ENCODE measurements around the gene PUM1.

Gene PUM1

DNA sequence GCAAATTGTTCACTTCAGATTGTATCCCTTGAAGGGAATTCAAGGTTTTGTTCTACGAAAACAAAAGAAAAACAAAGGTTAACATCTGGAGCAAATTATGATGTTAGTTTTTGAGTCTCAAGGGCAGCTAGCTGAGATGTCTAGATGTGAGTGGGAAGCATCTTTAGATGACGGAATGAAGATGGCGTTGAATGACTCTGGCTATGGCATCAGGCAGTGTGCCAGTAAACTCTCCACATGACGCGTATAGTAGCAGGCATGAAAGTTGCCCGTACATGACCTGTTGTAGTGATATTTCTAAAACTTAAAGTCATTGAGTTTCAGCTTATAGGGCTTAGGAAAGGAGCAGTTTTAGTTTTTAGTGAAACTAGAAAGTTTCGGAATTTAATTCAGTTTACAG is 144.7 kb downstream of the PUM1 start:
- no peak for DNase-seq

DNA sequence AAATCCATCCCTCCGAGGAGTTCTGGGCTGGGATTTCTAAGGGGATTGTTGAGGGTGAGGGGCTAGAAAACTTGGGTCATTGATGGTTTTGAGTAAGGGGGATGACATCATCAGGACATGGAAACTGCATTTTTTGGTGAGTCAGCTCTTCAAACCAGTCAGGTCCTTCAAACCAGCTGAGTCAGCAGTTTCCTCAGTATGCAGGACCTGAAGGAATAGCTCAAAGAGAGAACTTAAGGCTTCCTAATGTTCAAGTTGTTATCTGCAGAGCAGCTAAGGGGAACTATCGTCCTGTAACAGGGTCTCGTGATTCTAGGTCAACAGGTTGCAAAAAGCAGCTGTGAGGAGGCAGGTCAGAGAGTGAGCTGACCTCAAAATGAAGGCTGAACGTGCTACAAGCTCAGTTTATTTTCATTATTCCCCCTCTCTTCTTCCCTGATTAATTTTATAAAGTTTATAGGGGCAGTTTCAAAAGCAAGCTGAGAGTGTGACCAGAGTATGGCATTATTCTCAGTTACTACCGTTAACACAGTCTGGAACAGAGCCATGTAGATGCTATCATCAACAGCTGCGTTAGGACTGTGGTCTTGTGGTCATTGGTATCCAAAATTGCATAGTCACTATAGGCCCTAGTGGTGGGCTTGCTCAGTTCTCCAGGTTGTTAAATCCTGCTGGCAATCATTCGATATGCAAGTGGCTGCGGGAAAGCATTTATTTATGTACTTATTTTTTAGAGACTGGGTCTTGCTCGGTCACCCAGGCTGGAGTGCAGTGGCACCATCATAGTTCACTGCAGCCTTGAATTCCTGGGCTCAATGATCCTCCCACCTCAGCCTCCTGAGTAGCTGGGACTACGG is 146.3 kb downstream of the PUM1 start:
- peak in 1 of 2 donors; percentile 30 for DNase-seq

DNA sequence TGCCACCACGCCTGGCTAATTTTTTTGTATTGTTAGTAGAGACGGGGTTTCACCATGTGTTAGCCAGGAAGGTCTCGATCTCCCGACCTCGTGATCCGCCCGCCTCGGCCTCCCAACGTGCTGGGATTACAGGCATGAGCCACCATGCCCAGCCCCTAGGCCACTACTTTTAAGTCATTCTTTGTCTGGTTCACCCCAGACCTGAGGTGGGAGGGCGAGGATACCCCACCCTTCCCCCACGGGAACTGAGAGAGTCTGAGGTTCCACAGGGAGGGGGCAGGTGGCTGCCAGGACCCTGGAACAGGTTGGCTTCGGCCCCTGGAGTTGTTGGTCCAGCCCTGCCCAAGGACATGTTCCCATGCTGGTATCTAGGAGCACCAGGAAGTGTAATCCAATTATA is 149.2 kb downstream of the PUM1 start:
- peak in 1 of 2 donors; percentile 6 for DNase-seq

DNA sequence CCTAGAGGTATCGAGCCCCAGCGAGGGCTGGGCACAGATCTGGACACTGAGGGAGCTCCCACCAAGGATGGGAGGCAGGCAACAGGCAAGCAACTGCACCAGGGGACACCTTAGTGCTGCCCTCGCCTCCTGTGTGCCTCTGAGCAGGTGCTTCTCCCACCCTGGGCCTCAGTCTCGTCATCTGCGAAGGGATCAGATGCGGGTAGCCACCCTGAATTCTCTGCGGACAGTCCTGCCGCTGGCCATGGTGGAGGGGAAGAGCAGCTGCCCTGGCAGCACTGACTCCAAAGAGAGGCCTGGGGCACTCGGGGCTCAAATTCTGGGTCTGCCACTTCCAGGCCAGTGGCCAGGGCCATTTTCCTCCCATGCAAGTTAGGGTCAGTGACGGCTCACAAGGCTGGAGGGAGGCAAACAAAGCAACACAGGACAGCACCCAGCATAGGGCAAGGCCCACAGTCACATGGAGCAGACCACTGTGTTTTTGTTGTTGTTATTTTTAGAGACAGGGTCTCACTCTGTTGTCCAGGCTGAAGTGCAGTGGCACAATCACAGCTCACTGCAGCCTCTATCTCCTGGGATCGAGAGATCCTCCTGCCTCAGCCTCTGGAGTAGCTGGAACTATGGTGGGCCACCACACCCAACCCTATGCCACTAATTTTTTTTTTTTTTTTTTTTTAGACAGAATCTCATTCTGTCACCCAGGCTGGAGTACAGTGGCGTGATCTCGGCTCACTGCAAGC is 149.9 kb downstream of the PUM1 start:
- DNase-seq = peak in 1 of 2 donors; percentile 10

DNA sequence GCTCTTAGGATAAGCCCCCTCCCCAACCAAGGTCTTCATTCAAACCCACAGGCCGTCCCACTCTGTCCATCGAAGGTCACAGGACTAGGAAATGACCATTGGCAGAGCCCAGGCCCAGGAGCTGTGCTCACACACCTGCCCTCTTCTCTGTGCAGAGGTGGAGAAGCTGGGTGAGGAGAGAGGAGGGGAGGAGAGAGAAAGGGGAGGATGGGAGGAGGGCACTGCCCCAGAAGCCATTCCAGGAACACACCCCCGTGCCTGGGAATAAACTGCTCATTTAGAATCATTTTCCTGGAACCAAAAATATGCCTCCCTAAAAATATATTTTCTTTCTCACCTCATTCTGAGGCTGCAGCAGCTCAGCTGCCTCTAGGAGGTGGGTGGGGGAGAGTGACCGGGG is 150.6 kb downstream of the PUM1 start:
- DNase-seq = no peak

DNA sequence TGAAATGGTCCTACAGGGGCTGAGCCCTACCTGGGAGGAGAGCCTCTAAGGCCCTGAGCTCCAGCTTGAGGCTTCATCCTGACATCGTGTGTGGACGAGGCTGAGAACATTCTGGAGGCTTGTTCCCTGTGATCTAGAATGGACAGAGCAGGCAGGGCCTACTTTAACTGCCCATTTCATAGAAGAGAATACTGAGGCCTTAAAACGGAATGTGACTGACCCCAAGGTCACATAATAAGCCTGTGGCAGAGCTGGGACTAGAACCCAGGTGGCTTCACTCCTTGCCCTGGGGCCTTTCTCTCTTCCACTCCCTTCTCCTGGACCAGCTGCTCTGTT is 151.0 kb downstream of the PUM1 start:
- DNase-seq = no peak

DNA sequence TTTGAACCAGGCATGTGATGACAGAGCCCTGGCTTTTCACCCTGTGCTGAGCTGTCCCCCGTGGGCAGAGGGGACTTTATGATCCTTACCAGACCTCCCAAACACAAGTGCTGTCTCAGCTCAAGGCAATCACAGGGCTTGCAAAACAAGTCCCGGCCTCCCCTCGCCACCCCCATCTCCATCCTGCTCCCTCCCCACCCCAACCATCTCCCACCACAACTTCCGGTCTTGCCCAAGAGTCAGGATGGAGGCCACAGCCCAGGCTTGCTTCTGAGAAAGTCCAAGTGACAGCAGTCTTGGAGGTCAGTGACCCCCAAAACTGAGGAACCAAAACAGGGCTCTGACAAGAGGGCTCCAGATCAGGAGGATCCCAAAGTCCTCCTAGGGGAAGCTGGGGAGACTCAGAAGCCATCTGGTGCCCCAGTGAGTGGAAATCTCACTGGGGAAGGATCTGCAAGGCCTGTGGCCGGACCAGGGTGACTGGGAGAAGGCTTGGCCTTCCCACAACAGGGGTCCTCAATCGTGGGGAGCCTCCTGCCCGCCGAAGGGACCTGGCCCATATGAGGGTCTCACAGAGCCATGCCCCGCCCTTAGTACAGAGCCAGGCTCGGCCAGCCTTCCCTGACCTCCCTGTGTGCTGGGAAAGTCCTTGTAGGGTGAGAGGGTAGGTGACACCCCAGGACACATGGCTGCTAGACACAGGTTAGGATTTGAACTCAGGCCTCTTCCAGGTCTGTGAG is 152.4 kb downstream of the PUM1 start:
- DNase-seq = peak in 1 of 2 donors; percentile 47

DNA sequence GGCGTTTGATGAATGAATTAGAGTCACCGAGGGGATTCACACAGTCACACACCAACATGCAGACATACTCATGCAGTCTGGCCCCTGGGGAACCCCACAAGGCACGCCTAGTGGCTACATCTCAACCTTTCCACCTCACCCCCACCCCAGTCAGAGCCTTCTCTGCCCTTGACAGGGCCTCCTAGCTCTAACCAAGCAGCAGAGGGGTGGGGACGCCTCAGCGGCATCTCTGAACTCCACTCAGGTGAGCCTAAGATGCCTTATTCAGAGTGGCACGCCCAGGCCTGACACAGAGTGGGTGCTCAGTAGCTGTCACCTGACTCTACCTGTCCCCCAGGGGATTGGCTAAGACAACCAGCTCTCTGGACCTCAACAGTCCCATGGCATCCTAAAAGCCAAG is 153.3 kb downstream of the PUM1 start:
- no peak for DNase-seq

DNA sequence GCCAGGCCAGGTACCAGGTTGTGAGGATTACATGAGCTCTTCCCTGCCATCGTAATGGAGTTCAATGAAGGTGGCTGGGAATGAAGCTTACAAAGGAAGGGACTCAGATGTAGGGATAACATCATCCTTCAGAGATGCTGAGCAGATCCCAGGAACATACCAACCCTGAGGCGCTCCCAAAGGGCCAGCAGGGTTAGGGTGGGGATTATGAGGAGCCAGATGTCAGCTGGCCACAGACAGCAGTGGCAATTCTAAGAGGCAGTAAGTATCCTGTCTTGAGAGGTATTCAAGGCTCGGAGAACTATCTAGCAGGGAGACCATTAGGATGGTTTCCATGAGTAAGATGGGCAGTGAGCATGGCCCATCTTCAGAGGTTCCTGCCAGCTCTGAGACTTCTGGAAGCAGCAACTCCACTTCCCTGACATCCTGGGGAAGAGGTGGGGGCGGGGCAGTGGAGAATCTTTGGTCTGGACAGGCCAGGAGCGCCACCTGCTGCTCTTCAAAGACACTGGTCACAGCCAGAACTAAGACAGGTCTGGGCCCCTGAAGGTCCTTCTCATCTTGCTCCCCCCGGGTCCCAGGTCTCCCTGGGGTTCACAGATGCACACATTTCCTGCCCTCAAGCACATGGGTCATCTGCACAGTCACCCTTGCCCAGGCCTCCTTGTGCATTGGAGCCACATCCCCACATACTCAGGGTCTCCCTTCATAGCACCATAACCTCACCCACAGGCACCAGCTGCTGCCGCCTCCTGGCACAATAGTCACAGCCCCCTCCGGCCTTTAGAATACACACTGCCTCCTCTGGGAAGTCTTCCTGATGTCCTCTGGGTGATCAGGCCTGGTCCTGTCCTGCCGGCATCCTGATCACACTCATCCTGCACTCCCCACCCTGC is 154.2 kb downstream of the PUM1 start:
- DNase-seq = peak; percentile 51 to 58

DNA sequence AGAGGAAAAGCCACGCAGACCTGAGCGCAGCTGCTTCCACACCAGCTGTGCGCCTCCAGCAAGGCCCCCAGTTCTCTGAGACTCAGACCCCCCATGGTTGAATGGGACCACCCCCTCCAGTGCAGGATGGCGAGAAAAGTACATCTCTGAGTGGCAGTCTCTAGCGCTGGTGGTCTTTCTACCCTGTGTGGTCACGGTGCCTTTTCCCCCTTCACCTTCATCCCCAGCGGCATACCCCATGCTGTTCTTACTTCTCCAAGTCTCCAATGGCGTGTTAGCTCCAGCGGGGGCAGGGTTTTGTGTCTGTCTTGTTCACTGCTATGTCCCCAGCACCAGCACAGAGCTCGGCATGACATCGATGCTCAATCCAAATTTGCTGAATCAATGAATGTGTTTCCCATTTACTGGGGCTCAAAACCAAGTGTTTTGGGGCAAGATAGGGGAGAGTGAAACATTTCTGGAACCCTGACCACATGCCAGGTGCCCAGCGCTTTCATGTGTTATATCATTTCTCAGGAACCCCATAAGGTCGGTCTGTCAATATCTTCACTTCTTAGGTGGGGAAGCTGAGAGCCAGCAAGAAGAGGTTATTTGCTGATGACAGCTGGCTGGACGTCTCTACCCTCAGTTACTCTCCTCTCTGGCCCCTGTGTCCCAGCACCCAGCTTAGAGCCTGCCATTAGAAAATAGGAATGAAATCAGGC is 156.0 kb downstream of the PUM1 start:
- DNase-seq = no peak

DNA sequence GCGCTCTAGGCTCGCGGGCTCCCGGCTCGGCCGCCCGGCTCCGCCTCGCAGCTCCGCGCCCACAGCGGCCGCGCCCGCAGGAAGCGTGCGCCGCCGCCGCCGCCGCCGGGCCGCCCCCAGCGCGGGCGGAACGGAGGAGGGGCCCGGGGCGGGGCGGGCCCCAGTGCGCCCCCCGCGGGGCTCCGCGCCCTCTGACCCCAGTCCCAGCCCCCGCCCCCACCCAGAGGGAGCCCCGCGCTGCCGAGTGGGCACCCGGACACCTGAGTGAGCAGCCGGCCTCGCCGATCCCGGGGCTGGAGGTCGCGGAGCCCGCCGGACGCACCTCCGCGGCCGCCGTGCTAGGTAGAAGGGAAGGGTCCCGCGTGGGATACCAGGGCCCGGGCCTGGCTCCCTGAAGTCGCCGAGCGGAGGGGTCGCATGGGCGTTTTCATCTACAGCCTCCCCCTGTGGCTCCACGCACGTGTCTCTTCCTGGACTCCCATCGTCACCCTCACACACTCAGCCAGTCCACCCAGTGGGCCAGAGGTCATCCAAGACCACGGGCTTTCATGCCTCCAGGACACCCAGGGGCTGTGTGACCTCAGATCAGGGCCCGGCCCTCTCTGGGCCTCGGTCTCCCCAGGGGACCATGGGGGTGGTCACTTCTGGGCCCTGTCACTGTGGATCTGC is 156.7 kb downstream of the PUM1 start, which contains the start of gene SDC3:
SDC3 (minus strand) TSS at position 63 of the 669 bp plus-strand sequence. CDS start 172 bp downstream, outside the sequence.
- DNase-seq = no peak

DNA sequence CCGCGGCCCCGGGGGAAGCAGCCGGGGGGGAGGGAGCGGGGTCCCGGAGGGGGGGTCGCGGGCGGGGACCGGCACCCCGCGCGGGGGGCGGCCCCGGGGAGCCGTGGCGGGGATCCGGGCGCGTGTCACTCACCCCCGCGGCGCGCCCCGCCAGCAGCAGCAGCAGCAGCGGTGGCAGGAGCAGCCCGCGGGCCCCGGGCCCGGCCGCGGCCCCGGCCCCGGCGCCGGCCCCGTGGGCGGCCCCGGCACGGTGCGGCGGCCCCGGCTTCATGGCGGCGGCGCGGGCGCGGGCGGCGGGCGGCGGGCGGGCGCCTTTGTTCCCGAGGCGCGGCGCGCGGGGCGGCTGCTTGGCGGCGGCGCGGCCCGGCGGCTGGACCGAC is 157.2 kb downstream of the PUM1 start:
- DNase-seq = no peak

DNA sequence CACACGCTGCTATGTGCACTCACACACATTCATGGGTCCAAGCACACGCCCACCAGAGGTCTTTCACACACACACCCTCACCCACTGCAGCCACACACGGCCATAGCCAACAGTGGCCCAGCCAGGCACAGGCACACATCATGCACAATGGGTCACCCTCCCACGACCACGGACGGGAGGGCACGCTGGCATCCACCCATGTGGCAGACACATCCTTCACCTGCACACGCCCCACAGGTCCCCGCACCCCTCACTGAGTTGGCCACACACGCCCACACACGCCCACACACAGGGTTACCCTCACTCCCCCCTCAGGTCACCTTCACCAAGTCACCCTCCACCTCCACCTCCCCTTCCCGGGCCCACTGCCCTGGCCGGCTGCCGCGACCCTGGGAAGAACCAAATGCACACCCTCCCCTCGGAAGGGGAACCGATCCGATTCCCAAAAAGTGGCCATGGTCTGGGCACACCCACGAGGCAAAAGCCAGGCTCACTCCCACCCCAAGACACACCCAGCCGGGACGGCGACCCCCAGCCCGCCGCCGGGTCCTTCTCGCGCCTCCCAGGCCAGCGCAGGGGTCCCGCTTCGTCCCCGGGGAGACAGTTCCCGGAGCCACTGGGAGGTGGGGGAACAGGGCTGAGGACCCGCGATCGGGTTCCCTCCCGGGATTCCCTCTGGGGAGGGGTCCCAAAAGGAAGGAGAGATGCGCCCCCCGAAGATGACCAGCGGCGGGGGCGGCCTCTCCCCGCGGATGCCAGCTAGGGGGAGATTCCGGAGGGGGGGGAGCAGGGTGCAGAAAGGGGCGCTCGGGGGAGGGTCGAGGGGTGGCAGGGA is 157.8 kb downstream of the PUM1 start:
- no peak for DNase-seq

DNA sequence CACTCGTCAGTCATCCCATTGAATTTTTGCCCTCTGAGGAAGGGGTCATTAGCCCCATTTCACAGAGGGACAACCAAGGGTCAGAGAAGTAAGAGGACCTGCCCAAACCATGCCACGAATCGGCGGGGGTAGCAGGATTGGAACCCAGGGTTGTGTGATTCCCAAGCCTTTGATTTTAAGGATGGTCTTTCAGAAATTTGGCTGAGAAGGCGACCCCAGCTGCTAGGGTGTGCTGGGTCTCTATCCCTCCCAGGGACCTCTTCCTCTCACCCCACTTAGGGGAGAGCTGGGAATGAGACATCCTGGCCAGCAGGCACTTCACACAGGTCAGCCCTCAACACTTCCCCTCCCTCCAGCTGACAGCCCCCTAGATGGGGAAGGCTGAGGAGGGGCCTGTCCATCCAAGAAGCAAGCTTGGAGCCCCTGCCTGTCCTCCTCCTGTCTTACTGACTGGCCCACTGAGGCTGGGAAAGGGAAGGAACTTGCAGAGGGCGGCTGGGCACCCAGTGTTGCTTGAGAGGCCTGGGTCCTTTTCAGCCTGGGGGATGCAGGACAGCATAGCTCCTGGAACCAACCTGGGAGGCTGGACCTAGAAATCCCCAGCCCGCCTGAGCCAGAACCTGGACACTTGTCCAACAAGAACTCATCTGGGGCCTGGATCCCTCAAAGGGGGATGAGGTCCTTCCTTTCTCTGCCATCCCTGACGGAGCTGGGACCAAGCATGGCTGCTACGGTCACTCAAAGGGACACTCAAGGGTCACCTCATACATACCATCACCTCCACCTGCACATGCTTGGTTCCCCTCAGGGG is 158.7 kb downstream of the PUM1 start:
- no peak for DNase-seq

DNA sequence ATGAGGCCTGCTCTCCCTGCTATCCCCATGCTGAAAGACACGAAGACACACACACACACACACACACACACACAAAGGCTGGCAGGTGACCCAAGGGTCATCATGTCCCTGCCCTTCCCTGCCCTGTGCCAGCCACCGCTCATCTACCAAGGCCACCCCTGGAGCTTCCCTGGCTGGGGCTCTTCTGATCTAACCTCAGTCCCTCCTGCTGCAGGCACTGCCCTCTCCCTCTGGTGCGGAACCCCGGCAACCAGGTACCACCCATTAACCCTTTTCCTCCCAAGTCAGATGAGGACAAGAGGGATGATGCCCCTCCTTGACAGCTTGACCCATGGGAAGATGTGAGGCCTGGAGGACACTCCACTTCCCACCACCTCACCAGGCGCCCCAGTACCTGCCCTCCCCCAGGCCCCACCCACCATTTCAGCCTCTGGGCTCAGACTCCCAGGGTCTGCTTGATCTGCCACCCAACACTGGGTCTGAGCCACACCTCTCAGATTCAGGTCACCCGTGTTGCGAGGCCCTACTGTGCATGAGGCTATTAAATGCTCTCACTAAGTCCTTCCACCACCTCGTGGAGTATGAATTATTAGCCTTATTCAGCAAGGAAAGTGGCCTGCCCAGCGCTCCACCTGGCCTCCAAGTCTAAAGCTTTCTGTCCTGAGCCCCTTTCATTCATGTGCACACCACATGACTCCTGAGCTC is 159.4 kb downstream of the PUM1 start:
- DNase-seq = no peak

DNA sequence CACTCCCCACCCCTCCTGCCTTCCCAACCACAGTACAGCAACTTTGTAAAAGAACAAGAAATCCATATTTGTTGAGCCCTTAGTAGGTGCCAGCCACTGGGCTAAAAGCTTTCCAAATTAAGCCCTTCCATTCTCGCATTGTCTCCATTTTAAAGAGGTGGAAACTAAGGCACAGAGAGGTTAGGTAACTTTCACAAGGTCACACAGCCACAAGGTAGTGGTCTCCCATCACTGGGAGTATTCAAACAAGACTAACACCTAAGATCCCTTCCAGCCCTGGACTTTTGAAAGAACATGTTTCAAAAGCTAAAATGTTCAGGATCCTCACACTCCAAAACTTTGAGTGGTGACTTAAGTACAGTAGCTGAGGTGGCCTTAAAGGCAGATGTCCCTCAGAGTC is 160.1 kb downstream of the PUM1 start:
- DNase-seq = no peak

DNA sequence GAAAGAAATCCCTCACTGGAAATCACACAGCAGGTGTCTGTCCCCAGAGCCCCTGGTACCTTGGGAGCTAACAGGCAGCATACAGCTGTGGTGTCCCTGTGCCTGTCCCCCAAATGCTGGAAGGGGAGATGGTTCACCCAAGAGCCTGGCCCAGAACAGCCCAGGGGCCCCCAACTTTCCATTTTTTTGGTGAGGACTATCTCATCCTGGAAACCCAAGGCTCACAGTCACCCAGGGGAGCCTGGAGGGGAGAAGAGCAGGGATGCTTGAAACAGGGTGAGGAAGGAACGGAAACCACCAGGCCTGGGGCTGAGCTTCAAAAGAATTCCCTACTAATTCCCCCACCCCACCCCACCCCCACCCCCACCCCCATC is 160.6 kb downstream of the PUM1 start:
- DNase-seq = no peak

DNA sequence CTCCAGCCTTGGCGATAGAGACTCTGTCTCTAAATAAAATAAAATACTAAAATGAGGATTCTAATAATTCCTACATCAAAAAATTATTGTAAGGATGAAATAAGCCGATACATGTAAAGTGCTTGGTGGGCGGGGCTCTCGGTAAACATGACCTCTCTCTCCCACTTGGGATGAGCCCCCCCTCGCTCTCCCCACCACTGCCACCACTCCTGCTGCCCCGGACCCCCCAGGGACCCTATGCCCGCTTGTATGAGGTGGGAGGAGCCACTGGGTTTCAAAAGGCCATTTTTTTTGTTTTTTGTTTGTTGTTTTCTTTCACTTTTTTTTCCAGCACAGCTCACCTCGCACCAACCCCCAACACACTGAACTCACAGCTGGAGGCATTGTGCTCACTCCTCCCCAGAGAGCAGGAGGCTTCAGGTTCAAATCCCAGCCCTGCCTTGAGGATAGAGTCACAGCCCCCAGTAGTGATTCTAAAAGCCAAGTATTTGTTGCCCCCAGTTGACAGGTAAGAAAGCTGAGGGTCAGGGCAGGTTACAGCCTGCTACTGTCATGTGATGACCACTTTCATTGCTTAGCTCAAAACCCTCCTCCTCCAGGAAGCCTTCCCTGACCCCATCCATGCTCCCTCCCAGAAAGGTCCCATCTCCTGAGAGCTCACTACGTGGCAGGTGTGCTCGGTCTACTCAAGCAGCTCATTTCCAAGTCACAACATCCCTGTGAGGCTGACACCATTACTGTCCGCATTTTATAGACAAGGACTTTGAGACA is 161.1 kb downstream of the PUM1 start:
- DNase-seq = no peak
